ENCODE results near the gene PMFBP1.
A peak's percentile ranks its signal among the peaks of the same experiment; 100 is the strongest.

PMFBP1 gene, protein sequence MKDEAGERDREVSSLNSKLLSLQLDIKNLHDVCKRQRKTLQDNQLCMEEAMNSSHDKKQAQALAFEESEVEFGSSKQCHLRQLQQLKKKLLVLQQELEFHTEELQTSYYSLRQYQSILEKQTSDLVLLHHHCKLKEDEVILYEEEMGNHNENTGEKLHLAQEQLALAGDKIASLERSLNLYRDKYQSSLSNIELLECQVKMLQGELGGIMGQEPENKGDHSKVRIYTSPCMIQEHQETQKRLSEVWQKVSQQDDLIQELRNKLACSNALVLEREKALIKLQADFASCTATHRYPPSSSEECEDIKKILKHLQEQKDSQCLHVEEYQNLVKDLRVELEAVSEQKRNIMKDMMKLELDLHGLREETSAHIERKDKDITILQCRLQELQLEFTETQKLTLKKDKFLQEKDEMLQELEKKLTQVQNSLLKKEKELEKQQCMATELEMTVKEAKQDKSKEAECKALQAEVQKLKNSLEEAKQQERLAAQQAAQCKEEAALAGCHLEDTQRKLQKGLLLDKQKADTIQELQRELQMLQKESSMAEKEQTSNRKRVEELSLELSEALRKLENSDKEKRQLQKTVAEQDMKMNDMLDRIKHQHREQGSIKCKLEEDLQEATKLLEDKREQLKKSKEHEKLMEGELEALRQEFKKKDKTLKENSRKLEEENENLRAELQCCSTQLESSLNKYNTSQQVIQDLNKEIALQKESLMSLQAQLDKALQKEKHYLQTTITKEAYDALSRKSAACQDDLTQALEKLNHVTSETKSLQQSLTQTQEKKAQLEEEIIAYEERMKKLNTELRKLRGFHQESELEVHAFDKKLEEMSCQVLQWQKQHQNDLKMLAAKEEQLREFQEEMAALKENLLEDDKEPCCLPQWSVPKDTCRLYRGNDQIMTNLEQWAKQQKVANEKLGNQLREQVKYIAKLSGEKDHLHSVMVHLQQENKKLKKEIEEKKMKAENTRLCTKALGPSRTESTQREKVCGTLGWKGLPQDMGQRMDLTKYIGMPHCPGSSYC

GRCh38 chr16:72172105-72173034, at the start of gene PMFBP1:
Gene PMFBP1 (minus strand): TSS chr16:72172155. CDS start chr16:72171208, 947 bp downstream.
- peak; percentile 13 to 19 for DNase-seq (ENCODE audit: low read depth in 2 of 2)

DNA sequence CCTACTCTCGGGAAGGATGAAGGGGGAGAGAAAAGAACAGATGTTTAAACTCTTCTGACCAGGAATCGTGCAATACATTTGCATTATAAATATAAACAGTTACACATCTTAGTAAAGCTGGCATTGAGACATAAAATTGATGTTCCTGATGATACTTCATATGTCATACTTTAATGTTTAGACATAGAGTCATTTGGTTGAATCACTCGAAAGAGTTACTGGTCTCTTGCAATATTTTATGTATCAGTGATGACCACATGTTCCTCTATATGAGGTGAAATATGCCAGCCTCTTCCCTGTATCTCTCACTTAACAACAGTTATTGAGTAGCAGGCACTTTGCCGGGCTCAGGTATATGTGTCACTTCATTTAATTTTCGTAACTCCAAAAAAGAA, 49.7 kb upstream of the PMFBP1 start:
- no peak for DNase-seq (ENCODE audit: low read depth in 2 of 2)

DNA sequence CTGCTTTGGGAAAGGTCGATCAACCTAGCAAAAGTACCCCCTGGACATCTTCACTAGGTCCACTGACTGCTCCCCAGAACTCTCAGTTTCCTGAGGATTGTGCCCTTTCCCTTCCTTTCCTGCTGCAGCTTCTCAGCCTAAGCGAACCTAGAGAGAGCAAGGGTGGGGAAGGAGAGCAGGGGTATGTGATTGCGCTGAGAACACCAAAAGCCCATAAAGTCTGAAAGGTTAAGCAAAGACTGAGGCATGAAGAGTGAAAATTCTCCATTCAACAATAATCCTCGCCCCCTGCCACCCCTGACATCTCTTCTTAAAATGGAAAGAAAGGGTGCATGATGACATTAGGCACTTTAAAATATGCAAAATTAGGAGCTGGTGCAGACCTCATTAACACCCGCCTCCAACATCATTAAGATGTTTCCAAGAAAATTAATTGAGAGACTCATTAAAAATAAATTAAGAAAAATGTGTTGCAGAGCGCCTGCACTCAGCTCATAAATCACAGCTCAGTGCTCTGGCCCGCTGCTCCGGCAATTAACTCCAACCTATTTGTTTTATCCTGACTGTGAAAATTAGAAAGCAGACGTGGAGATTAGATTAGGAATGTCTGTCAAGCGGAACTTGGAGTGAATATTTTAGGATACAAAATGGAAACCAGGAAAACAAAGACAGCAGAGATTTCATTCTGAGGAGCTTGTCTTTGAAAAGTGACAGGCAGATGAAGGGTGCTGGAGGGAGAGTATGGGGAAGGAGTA, 49.1 kb upstream of the PMFBP1 start:
- no peak for DNase-seq (ENCODE audit: low read depth in 2 of 2)

DNA sequence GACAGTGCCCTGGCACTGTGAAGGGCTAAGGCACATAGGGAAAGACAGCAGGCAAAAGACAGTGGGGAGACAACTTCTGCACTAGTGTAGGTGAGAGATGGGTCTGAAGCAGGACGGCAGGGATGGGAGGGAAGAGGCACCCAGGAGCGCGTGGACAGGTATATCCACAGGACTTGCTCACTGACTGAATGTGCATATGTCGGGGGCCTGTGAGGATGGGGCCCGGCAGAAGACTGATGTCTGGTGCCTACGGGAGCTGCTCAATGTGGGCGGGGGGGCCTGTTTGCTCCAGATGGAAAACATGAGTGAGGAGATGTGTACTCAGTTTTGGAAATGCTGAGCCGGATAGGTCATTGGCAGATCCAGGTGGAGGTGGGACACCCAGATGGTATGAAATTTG, 47.3 kb upstream of the PMFBP1 start:
- DNase-seq (ENCODE audit: low read depth in 2 of 2) = no peak

DNA sequence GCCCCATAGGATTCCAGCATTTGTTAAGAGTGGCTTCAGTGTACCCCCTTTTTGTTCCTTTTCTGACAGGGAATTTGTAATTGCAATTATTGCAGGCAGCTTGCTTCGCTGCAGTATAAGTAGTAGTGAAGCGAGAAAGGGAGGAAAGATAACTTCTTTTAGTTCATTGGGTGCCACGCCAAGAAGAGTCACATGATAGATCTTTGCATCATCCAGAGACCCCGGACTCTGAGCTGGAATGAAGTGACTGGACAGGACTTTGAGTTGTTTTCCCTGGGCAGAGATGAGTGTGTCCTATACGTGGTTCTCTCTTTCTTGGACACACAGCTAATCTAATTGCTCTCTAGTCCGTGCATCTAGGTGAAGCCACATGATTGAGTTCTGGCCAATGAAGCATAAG, 44.8 kb upstream of the PMFBP1 start:
- DNase-seq (ENCODE audit: low read depth in 2 of 2) = no peak

DNA sequence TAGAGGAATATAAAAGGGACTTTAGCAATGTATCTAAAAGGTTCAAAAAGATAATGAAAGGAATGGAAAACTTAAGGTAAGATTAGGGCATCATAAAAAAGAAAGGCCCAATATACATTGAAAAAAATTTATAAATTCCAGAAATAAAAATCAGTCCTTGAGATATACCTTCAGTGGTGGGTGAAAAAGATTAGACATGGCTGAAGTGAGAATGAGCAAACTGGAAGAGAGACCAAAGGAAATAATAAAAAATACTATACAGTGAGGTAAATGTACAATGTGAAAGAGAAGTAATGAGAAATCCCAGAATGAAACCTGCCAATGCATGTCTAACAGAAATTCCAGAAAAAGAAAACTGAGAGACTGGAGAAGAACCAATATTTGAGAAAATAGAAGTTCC, 42.9 kb upstream of the PMFBP1 start:
- no peak for DNase-seq (ENCODE audit: low read depth in 2 of 2)

- no peak for DNase-seq (ENCODE audit: low read depth in 2 of 2)
These were observed 39.2 kb upstream of the PMFBP1 start for GRCh38 chr16:72211110-72211509.

- DNase-seq (ENCODE audit: low read depth in 2 of 2) = no peak
These were observed 38.6 kb upstream of the PMFBP1 start for GRCh38 chr16:72210555-72210954.

- DNase-seq (ENCODE audit: low read depth in 2 of 2) = no peak
These were observed 38.1 kb upstream of the PMFBP1 start for GRCh38 chr16:72210072-72210471.

- no peak for DNase-seq (ENCODE audit: low read depth in 2 of 2)
These were observed 34.3 kb upstream of the PMFBP1 start for GRCh38 chr16:72206299-72206698.

GRCh38 chr16:72203401-72203800, 31.4 kb upstream of the PMFBP1 start:
- DNase-seq (ENCODE audit: low read depth in 2 of 2) = peak; percentile 15 to 21

DNA sequence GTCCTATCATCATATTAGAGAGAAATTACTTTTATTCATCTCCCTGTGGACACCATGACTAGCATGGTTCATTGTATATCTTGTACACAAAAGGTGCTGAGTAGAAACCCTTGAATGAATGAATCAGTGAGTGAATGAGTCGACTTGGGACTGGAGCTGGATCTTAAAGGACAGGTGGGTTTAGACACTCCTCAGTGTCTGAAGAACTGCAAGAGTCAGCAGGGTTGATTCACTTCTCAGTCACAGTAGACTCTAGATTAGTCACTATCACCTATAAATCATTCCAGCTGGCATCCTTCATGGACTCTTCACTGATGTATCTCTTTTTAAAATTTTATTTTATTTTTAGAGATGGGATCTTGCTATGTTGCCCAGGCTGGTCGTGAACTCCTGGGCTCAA, 30.1 kb upstream of the PMFBP1 start:
- DNase-seq (ENCODE audit: low read depth in 2 of 2) = no peak

DNA sequence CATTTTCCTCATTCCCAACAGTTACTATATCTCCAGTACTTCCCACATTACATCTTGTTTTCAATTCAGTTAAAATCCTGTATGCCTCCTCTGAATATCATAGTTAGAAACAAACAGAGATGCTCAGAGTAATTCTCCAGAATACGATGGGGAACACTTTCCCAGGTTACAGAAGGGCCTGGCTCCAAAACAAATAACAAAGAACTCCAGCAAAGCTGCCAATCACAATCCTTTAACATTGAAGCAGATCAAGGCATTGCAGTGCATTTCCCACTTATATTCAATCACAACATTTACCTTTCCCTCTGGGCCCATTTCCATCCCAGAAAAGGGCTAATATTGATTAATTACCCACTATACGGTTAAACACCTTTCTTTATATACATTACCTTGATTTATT, 29.4 kb upstream of the PMFBP1 start:
- DNase-seq (ENCODE audit: low read depth in 2 of 2) = no peak

GRCh38 chr16:72199761-72200337, 27.9 kb upstream of the PMFBP1 start:
- no peak for DNase-seq (ENCODE audit: low read depth in 2 of 2)

DNA sequence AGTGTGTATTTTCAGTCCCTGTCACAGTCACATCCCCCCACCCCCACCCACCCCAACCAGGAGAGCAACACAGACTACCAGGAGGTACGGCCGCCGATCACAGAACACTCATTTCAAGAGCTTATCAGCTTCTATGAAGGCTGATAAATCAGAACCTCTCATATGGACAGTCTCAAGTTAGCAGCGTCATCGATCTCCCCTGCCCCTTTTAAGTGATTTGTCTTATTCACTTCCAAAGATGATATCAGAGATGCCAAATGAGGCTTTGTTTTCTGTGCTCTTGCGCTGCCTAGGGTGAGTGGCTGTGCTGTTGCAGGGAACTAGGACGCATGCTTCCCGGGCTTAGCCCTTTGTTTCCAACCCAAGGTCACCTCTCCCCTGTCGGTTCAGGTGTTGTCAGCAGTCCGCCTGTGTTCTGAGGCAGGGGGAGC, 26.8 kb upstream of the PMFBP1 start:
- DNase-seq (ENCODE audit: low read depth in 2 of 2) = no peak

DNA sequence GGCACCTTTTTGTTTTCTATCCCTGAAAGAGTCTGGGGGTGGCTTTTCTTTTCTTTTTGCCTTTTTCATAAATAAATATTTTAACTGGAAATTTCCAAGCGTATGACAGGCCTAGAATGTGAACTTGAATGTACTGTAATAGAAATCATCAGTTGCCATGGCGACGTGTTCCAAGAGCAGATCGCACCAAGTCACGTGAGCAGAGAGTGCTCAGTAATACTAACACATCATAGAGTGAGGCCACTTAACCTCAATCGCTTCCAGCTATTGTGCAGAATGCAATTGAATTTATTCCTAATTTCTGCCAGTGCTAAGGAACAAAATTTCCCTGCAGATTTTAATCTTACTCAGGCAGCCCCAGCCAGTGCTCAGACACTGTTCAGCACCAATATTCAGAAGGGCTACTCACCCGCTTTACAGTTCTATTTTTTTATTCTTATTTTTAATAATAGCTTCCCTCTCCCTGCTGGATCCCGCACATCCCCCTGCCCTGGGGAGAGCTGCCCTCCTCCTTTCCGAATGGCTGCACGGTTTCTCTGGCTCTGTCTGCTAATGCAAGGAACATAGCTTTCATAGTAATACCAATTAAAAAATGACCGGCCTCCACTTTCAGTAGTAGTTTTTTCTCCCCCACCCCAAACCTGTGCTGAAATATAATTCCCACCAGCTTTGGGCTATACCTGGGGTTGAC, 26.2 kb upstream of the PMFBP1 start:
- no peak for DNase-seq (ENCODE audit: low read depth in 2 of 2)

GRCh38 chr16:72197545-72197944, 25.6 kb upstream of the PMFBP1 start:
- DNase-seq (ENCODE audit: low read depth in 2 of 2) = no peak

DNA sequence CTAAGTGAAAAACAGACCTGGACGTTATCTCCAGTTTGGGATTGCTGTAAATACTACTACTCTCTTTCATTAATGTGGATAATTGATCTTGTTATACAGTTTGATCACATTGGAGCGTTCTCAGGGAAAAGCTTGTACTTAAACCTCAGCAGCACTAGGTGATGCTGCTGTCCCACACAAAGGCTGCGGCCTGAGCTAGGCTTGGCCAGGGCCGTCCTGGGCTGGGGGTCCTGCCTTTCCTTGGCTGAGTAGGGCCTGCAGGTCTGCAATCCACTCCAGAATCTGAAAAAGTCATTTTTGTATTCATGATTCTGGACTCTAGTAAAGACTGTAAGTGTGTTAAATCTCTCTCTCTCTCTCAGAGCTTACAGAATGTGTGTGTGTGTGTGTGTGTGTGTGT, 23.7 kb upstream of the PMFBP1 start:
- DNase-seq (ENCODE audit: low read depth in 2 of 2) = no peak

- DNase-seq (ENCODE audit: low read depth in 2 of 2) = no peak
These were observed 19.6 kb upstream of the PMFBP1 start for GRCh38 chr16:72191551-72191950.

DNA sequence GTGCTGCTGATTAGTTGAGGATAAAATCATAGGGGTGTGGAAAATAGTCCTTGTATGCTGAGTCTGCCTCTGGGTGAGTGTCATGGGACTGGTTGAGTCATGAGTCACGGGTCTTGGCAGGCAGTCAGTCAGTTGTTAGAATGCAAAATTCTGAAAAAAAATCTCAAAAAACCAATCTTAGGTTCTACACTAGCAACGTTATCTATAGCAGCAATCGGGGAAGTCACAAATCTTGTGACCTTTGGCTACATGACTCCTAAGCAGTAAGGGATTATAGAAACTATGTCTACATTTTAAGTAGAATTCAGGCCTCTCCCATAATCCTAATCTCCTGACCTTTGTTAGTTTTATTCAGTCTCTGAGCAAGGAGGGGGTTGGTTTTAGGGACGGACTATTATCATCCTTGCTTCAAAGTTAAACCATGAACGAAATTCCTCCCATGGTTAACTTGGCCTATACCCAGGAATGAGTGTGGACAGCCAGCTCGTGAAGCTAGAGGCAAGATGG, 18.0 kb upstream of the PMFBP1 start:
- no peak for DNase-seq (ENCODE audit: low read depth in 2 of 2)
